HG02870 (cell line): ENCODE measurements around the gene DTX1.
"Not testable (repeated sequence)": the region's sequence is repeated elsewhere in the genome, so short reads cannot be mapped to it uniquely, and the experiment has no call there.

Experiments
- ATAC-seq: cut with Tn5 transposase; IDR thresholded peaks from one replicate; pipeline ENCODE4 v1.9.1; 2021; ENCODE audit warnings: mild to moderate bottlenecking, moderate library complexity; ENCODE audit not compliant: unreplicated experiment

The DTX1 gene

DNA sequence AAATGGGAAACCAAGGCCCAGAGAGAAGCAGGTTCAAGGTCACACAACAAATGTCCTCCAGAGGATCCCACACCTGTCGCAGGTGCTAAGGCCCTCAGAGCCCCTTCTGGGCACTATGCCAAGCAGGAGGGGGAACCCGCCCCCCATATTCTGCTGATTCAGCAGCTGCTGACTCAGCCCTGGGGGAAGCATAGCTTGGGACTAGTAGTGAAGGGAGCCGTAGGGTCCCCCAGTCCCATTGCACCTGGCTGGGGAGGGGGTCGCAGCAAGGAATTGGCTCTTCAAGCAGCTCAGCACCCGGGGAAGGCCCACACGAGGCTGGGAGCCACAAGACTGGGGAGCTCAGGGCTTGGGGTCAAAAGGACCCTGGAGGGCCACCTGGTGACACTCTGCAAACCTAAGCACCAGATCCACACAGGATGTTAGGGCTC is 78.0 kb downstream of the DTX1 start:
- ATAC-seq, result no peak

DNA sequence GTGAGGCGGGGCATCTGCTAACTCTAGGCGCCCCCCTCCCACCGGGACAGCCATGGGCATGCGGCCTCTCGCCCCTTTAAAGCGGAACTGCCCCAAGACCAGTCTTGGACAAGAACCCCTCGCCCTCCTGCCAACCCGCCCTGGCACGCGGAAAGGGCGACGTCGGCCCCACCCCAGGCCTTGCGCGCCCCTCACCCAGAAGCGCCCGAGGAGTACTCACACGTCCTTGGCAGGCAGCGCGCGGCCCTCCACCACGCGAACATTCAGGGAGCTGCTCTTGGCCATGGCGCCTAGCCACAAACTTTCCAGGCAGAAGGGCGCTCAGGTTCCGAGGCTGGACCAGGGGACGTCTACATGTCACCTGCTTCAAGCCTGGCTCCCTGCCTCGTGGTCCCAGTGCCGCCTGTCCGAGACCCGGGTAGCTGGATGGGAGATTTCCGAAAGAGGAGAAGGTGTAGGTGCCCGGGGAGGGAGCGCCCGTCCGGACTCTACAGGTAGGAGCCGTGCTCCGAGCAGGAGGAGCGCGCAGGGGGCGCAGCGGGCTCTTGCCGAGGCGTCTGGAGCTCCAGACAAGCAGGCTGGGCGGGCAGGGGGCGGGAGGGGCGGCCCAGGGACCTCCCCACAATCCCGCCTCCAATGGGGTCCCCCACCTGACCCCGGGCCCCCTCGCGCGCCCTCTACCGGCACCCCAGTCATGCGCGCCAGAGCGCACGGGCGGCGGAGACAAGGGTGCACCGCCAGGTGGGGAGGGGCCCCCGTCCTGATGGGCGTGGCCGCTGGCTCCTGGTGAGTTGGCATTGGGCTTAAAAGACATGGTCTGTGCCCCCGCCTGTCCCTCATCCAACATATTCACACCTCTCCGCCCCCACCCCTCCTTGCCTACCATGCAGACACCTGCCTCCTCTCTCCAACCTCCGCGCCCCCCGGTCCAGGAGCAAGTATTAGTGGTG is 78.9 kb downstream of the DTX1 start, which contains the start of gene RASAL1:
RASAL1 (minus strand) TSS at position 584 of the 950 bp plus-strand sequence; CDS start at position 285, 299 bp downstream.
- ATAC-seq, result no peak

DNA sequence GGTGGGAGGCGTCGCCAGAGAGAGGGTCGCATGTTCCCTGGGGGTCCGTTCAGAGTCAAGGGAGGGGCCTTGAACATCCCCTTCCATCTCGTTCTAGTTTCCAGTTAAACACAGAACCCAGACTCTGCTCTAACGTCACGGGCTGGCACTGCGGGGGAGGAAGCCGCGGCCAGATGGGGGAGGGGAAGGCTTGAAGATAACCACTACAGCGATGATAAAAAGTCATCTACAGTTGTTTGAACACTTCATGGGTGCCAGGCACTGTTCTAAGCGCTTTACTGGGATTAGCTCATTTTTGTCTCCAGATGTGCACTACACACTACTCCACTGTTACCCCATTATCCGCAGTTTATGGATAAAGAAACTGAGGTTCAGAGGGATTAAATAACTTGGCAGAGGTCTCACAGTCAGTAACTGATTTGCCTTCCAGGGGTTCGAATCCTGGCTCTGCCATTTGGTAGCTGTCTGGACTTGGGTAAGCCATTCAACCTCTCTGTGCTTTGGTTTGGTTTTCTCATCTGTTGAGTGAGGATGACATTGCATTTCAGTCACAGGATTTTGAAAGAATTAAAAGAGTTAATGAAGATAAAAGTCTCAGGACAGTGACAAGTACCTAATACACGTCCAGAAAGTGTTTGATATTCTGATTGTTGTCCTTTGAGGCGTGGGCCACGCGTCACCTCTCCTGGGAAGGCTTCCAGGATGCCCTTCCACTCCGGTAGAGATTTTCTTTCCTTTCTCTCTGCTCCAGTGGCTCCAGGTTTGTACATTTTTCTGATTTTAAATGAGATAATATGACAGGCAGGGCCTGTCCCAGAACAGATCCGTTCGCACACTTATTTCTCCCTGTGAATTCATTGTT is 79.8 kb downstream of the DTX1 start:
- ATAC-seq, result no peak

DNA sequence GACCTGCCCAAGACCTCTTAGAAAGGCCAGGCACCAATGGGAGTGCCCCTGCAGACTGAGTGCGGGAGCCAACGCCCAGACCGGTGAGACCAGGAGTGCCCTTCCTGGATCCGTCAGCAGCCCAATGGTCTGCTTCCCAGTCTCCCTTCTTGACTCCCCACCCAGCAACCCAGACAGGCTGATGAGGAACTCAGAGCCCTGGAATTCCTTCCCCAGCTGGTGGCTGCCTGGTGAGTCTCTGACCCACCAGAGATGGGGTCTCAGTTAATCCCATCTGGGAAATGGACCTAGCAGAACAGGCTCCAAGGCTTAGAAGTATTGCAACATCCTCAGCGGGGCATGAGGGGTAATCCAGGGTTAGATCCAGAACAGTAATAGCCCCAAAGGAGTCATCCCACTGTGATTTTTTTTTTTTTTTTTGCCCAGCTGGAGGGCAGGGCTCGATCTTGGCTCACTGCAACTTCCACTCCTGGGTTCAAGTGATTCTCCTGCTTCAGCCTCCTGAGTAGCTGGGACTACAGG is 80.5 kb downstream of the DTX1 start:
- ATAC-seq, result no peak

DNA sequence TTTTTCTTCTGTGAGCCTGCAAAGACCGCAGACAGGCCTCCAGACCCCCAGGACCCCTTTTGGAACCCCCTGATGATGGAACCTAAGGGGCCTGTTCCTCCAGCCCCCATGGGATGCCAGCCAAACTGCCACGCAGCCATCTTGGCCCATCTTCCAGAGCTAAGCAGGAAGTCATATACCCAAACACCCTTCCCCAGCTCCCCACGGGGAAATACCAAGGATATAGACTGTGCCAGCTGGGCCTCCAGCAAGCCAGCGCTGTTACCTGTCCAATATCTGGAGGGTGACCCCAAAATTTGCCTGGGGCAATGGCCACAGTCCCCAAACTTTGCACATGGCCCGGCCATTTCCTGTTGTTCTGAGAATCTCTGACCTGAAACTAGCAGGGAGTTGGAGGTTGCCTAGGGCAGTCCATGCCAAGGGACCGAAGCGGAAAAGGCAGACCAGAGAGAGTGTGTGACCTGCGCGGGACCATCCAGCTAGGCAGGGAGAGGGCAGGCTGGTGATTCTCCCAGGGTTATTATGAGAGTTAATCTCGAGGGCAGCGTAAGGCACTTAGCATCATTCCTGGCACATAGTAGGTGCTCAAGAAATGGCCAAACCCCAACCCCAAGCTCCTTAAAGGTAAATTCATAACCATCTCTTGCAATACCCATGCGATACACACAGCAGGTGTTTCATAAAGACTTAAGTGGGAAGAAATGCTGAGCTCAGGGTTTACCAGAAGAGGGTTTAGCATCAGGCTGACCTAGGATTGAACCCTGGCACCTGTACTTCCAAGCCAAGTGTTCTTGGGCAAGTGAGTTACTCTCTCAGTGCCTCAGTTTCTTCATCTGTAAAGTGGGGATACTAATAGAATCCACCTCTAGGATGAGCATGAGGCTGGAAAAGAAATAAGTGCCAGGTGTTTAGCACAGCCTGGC is 81.6 kb downstream of the DTX1 start:
- no peak for ATAC-seq

DNA sequence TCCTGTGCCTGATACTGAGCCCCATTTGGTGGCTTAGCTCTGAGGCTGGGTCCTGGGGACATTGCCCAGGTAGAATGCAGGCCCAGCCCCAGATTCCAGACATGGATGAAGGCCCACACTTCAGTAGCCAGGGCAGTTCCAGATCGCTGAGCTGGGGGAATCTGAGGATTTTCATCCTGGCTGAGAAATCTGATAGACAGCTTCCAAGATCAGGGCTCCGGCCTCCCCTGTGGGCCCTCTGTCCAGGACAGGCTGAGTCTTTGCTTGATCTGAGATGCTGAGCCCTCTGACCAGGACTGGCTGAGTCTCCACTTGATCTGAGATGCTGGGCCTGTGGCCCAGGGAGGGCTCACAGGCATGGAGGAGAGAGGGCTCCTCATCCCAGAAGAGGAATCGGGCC is 82.3 kb downstream of the DTX1 start:
- ATAC-seq, result no peak

DNA sequence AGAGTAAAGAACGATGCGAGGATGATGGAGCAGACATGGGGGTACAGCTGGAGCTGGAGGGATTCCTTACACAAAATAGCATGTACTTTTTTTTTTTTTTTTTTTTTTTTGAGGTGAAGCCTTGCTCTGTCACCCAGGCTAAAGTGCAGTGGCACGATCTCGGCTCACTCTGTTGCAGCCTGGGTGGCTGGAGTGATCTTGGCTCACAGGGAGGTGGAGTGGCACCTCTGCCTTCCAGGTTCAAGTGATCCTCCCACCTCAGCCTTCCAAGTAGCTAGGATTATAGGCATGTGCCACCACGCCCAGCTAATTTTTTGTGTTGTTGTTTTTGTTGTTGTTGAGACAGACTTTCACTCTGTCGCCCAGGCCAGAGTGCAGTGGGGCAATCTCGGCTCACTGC is 84.2 kb downstream of the DTX1 start:
- no peak for ATAC-seq

DNA sequence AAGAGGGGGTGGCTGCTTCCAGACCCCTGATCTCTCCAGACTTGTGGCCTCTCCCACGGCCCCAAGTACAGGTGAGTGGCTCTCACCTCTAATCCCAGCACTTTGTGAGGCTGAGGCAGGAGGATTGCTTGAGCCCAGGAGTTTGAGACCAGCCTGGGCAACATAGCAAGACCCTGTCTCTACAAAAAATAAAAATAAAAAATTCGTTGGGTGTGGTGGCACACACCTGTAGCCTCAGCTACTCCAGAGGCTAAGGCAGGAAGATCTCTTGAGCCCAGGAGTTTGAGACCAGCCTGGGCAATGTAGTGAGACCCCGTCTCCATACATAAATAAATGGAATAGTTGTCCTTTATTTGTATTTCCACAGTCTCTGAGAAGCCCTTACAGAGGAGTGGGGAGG is 85.2 kb downstream of the DTX1 start:
- ATAC-seq, result not testable (repeated sequence)

DNA sequence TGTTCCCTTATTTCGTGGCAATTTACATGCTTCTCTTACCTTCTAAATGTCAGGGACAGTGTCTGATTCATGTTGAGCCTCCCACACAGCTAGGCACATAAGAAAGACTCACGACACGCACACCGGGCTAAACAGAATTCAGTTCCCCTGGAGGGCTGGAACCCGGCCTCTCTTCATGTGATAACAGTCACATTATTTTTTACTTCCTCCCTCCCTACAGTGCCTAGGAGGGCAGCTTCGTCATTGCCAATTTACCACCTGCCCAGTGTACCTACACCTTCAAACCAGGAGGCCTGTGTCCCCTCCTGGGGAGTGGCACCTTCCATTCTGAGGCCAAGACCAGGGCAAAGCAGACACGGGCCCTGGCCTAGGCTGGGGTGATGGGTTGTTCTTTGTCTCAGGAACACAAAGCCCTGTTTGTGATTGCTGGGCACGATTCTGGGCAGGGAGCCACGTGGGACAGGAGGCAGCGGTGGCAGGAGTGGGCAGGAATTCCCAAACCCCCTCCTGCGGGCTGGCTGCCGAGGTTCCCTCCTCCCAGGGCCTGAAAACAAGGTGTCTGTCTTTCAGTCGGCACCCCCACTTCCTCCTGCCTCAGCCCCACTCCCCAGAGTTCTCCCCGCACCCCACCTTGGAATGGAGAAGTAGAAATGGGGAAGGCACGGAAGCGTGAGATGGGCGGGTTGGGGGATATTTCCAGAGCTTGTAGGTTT is 85.8 kb downstream of the DTX1 start:
- ATAC-seq, result peak; percentile 57

DNA sequence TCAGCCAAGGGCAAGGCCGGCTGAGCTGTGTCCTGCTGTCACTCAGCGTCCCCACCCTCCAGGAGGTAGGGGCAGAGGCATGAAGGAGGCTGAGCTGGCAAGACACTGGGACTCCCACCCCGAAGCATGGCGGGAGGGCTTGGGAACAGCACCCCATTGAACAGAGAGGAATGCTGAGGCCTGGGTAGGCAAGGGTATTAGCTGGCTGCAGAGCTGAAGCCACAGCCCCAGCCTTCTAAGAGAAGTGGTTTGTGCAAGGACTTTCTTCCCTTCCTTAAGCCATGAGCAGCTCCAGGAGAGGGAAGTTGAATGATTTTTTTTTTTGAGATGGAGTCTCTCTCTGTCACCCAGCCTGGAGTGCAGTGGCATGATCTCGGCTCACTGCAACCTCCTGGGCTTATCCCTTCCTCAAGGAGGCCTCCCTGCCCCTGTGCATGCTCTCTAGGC is 86.4 kb downstream of the DTX1 start:
- no peak for ATAC-seq

DNA sequence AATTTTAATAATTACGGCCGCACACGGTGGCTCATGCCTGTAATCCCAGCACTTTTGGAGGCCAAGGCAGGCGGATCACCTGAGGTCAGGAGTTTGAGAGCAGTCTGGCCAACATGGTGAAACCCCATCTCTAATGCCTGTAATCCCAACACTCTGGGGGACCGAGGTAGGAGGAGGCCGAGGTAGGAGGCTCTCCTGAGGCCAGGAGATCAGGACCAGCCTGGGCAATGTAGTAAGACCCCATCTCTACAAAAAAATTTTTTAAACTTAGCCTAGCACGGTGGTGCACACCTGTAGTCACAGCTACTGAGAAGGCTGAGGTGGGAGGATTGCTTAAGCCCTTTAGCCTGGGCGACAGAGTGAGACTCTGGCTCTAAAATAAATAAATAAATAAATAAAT is 87.4 kb downstream of the DTX1 start:
- ATAC-seq, result no peak

DNA sequence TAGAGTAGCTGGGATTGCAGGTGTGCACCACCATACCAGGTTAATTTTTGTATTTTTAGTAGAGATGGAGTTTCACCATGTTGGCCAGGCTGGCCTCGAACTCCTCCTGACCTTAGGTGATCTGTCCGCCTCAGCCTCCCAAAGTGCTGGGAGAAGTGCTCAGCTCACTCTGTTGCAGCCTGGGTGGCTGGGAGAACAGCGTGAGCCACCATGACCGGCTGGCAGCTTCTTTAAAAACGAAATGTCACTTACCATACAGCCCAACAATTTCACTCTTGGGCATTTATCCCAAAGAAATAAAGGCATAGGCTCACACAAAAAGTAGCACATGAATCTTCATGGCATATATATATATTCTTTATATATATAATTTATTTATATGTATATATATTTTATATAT is 88.3 kb downstream of the DTX1 start:
- no peak for ATAC-seq

DNA sequence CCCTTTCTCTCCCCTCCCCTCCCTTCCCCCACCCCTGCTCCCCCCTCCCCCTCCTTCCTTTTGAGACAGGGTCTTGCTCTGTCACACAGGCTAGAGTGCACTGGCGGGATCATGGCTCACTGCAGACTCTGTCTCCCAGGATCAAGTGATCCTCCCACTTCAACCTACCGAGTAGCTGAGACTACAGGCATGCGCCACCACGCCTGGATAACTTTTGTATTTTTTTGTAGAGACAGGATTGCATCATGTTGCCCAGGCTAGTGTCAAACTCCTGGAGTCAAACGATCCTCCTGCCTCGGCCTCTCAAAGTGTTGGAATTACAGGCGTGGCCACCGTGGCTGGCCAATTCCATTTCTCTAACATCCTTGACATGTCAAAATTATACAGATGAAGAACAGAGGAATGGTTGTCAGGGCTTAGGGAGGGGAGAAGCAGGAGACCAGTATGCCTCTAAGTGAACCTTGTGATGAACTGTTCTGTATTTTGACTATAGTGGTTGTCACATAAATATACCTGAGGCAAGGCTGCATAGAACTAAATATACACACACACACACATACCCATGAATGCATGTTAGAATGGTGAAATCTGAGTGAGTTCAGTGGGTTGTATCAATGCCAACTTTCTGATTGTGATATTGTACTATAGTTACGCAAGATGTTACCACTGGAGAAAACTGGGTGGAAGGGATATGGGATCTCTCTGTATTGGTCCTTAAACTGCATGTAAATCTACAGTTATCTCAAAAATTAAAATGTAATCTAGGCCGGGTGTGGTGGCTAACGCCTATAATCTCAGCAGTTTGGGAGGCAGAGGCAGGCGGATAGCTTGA is 89.4 kb downstream of the DTX1 start:
- ATAC-seq, result no peak

DNA sequence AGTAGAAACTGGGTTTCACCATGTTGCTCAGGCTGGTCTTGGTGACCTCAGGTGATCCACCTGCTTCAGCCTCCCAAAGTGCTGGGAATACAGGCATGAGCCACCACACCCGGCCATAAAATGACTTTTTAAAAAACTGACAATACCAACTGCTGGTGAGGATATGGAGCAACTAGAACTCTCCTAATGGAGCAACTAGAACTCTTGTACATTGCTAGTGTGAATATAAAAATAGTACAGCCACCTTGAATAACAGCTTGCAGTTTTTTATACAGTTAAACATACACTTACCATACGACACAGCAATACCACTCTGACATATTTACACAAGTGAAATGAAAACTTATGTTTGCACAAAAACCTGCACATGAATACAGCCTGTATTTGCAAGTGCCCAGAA is 90.5 kb downstream of the DTX1 start:
- ATAC-seq, result no peak
